ENCODE results near the gene RAB11FIP4.

RAB11FIP4 gene

DNA sequence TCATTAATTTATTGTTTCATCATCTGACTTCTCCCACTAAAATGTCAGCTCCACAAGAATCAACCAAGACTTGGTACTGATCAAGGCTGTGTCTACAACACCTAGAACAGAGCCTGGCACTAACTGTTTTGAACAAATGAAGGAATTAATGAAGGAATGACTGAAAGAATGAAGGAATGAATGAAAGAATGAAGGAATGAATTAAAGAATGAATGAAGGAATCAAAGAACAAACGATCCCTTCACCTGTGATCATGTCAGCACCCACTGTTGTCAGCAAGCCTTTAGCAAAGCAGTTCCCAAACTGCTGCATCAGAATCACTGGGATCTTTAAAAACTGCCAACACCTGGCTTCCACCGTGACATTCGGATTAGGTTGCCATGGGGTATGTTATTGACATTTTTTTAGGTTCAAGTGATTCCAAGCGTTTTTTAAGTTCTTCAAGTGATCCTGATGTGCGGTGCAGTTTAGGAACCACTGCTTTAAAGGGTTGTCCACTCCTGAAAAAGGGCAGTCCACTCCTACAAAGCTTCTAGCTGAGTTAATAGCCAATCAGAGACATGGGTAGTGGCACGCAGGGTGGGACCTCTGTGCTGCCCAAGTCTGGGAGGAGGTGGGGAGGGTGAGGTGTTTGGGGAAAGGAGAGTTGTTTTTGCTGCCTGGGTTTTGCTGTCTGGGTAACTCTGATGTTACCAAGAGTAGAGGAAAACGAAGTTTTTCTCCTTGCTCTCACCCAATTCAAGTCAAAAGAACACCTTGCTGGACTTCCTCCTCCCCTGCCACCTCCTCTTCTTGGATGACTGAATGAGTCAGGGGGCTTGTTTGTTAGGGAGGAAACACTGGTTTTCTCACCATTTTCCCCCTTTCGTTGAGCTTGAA, 89.7 kb downstream of the RAB11FIP4 start:
- H3K27me3 ChIP-seq (ENCODE audit: control insufficient read depth, insufficient read depth, low read length) = no peaks in the 10 kb centered on the region
- no peak overlapping the region for H3K4me3 ChIP-seq (ENCODE audit: low read depth, low read length)
- H3K36me3 ChIP-seq (ENCODE audit: control insufficient read depth, insufficient read depth, low read length) = no peaks in the 10 kb centered on the region
- no peak overlapping the region for H3K9ac ChIP-seq (ENCODE audit: low read length)
- no peaks in the 10 kb centered on the region for H3K9me3 ChIP-seq (ENCODE audit: control insufficient read depth, insufficient read depth, low read depth, low read length)
- H3K27ac ChIP-seq (ENCODE audit: low read depth, low read length) = no peak overlapping the region
- no peaks in the 10 kb centered on the region for H3K4me1 ChIP-seq (ENCODE audit: control insufficient read depth, insufficient read depth, low read length)

GRCh38 chr17:31481783-31482081, 90.3 kb downstream of the RAB11FIP4 start:
- H3K27ac ChIP-seq (ENCODE audit: low read depth, low read length) = no peak overlapping the region
- H3K4me3 ChIP-seq (ENCODE audit: low read depth, low read length) = no peak overlapping the region
- H3K36me3 ChIP-seq (ENCODE audit: control insufficient read depth, insufficient read depth, low read length) = no peaks in the 10 kb centered on the region
- 0 out of 2 replicates have a peak, but pooled peaks cover under 1% of the 10 kb centered on the region for H3K4me1 ChIP-seq (ENCODE audit: control insufficient read depth, insufficient read depth, low read length)
- H3K27me3 ChIP-seq (ENCODE audit: control insufficient read depth, insufficient read depth, low read length) = no peaks in the 10 kb centered on the region
- H3K9me3 ChIP-seq (ENCODE audit: control insufficient read depth, insufficient read depth, low read depth, low read length) = no peaks in the 10 kb centered on the region
- H3K9ac ChIP-seq (ENCODE audit: low read length) = no peak overlapping the region

GRCh38 chr17:31484821-31485220, 93.3 kb downstream of the RAB11FIP4 start:
- H3K4me1 ChIP-seq (ENCODE audit: control insufficient read depth, insufficient read depth, low read length) = peaks cover 14% of the 10 kb centered on the region
- peaks cover 15% of the 10 kb centered on the region for H3K27me3 ChIP-seq (ENCODE audit: control insufficient read depth, insufficient read depth, low read length)
- no peaks in the 10 kb centered on the region for H3K36me3 ChIP-seq (ENCODE audit: control insufficient read depth, insufficient read depth, low read length)
- no peak overlapping the region for H3K27ac ChIP-seq (ENCODE audit: low read depth, low read length)
- no peak overlapping the region for H3K9ac ChIP-seq (ENCODE audit: low read length)
- H3K4me3 ChIP-seq (ENCODE audit: low read depth, low read length) = no peak overlapping the region
- no peaks in the 10 kb centered on the region for H3K9me3 ChIP-seq (ENCODE audit: control insufficient read depth, insufficient read depth, low read depth, low read length)

- Histone ChIP-seq H3K9me3 (ENCODE audit: control insufficient read depth, insufficient read depth, low read depth, low read length) (no peaks in the 10 kb centered on the region), H3K9ac (ENCODE audit: low read length) (no peak overlapping the region), H3K27ac (ENCODE audit: low read depth, low read length) (no peak overlapping the region)
Observed at GRCh38 chr17:31486351-31487062, 95.0 kb downstream of the RAB11FIP4 start.

GRCh38 chr17:31487063-31487647, 95.7 kb downstream of the RAB11FIP4 start:
- Histone ChIP-seq H3K4me3 (ENCODE audit: low read depth, low read length) (peak overlapping the region; percentile 56), H3K9me3 (ENCODE audit: control insufficient read depth, insufficient read depth, low read depth, low read length) (no peaks in the 10 kb centered on the region), H3K9ac (ENCODE audit: low read length) (peak overlapping the region; percentile 48), H3K36me3 (ENCODE audit: control insufficient read depth, insufficient read depth, low read length) (no peaks in the 10 kb centered on the region), H3K27ac (ENCODE audit: low read depth, low read length) (peak overlapping the region; percentile 11; the same call in 1 of the 2 replicates), H3K27me3 (ENCODE audit: control insufficient read depth, insufficient read depth, low read length) (peaks cover 15% of the 10 kb centered on the region), H3K4me1 (ENCODE audit: control insufficient read depth, insufficient read depth, low read length) (peaks cover 29% of the 10 kb centered on the region)

More at GRCh38 chr17:31486351-31487062, 95.0 kb downstream of the RAB11FIP4 start:
- peaks cover 15% of the 10 kb centered on the region for H3K27me3 ChIP-seq (ENCODE audit: control insufficient read depth, insufficient read depth, low read length)
- H3K4me3 ChIP-seq (ENCODE audit: low read depth, low read length) = peak overlapping the region; percentile 56; the same call in 1 of the 2 replicates
- no peaks in the 10 kb centered on the region for H3K36me3 ChIP-seq (ENCODE audit: control insufficient read depth, insufficient read depth, low read length)
- H3K4me1 ChIP-seq (ENCODE audit: control insufficient read depth, insufficient read depth, low read length) = peaks cover 29% of the 10 kb centered on the region

DNA sequence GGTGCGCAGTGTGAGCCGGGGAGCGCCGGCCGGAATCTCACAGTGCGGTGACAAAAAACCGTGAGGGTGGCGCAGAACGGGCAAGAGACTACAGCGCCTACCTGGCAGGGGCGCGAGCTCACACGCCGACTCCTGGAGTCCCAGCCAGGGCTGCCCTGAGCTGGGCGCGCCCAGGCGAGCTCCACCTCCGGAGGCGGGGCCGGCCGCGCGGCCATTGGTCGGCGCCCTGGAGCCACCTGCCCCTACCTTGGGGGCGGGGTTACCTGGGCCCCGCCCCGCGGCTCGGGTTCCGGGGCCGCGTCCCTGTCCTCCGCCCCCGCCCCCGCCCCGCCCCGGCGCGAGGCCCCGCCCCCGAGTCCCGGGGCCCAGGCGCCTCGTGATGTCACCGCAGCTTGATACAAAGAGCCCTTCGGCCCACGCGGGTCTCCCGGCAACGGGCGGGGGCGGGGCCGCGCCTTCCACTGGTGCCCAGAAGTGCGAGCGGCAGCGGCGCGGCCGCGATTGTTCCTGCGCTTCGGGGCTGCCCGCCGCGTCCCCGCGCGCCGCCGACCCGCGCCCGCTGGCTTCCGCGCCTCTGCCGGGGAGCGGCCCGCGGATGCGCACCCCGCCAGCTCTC, 96.3 kb downstream of the RAB11FIP4 start:
- Histone ChIP-seq H3K27ac (ENCODE audit: low read depth, low read length) (peak overlapping the region; percentile 11; the same call in 1 of the 2 replicates), H3K9ac (ENCODE audit: low read length) (peak overlapping the region; percentile 60), H3K36me3 (ENCODE audit: control insufficient read depth, insufficient read depth, low read length) (no peaks in the 10 kb centered on the region), H3K9me3 (ENCODE audit: control insufficient read depth, insufficient read depth, low read depth, low read length) (no peaks in the 10 kb centered on the region), H3K4me3 (ENCODE audit: low read depth, low read length) (peak overlapping the region; percentile 74), H3K27me3 (ENCODE audit: control insufficient read depth, insufficient read depth, low read length) (peaks cover 15% of the 10 kb centered on the region), H3K4me1 (ENCODE audit: control insufficient read depth, insufficient read depth, low read length) (peaks cover 29% of the 10 kb centered on the region)

DNA sequence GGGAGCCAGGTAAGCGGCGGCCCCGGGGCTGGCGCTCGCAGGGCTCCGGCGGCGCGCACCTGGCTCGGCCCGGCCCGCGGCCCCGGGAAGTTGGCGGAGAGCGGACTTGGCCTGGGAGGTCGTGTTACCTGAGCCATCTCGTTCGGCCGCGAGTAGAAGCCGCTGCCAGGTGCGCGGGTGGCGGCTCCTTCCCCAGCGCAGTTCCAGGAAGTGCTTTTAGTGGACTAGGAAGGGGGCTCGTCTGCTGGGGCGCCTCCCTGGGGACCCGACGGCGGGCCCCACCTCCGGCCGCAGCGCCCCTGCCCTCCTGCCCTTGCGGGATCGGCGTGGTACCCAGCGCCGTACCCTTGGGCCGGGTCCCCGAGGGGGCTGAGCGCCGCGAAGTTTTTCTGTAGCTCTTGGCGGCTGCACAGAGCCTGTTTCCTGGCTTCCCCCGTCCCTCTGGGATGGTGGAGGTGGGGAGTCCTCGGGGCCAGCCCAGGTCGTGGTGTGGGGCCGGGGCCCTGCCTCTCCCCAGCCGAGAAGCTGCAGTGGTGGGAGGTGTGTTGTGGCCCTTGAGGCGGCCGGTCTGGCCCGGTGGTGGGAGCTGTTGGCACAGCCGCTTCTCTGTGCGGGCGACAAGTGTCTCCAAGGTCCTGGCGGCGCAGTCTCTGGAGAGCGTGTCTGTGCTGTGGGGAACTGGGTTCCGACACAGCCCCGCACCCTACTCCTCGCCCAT, 96.9 kb downstream of the RAB11FIP4 start:
- peaks cover 29% of the 10 kb centered on the region for H3K4me1 ChIP-seq (ENCODE audit: control insufficient read depth, insufficient read depth, low read length)
- H3K9me3 ChIP-seq (ENCODE audit: control insufficient read depth, insufficient read depth, low read depth, low read length) = no peaks in the 10 kb centered on the region
- peak overlapping the region; percentile 74 for H3K4me3 ChIP-seq (ENCODE audit: low read depth, low read length)
- peaks cover 15% of the 10 kb centered on the region for H3K27me3 ChIP-seq (ENCODE audit: control insufficient read depth, insufficient read depth, low read length)
- peak overlapping the region; percentile 60 for H3K9ac ChIP-seq (ENCODE audit: low read length)
- H3K27ac ChIP-seq (ENCODE audit: low read depth, low read length) = no peak overlapping the region
- H3K36me3 ChIP-seq (ENCODE audit: control insufficient read depth, insufficient read depth, low read length) = no peaks in the 10 kb centered on the region

DNA sequence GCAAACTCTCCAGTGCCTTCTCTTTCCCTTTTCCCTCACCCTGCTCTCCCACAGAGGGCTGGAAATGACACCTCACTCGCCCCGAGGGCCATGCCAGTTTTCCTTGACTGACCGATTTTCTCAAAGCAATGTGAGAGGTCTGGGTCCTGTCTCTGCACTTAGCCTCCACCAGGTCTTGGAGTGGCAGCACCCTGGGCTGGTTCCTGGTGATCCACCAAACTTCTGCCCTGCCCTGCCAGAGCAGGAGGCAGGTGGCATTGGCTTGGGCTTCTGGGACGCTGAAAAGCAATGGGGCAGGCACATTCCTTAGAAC, 97.5 kb downstream of the RAB11FIP4 start:
- no peak overlapping the region for H3K27ac ChIP-seq (ENCODE audit: low read depth, low read length)
- no peaks in the 10 kb centered on the region for H3K9me3 ChIP-seq (ENCODE audit: control insufficient read depth, insufficient read depth, low read depth, low read length)
- peaks cover 32% of the 10 kb centered on the region for H3K4me1 ChIP-seq (ENCODE audit: control insufficient read depth, insufficient read depth, low read length)
- H3K4me3 ChIP-seq (ENCODE audit: low read depth, low read length) = peak overlapping the region; percentile 74
- H3K27me3 ChIP-seq (ENCODE audit: control insufficient read depth, insufficient read depth, low read length) = peaks cover 15% of the 10 kb centered on the region
- H3K36me3 ChIP-seq (ENCODE audit: control insufficient read depth, insufficient read depth, low read length) = no peaks in the 10 kb centered on the region
- peak overlapping the region; percentile 60 for H3K9ac ChIP-seq (ENCODE audit: low read length)

- Histone ChIP-seq H3K27ac (ENCODE audit: low read depth, low read length) (no peak overlapping the region), H3K9ac (ENCODE audit: low read length) (peak overlapping the region; percentile 60), H3K4me1 (ENCODE audit: control insufficient read depth, insufficient read depth, low read length) (peaks cover 36% of the 10 kb centered on the region), H3K4me3 (ENCODE audit: low read depth, low read length) (peak overlapping the region; percentile 74), H3K9me3 (ENCODE audit: control insufficient read depth, insufficient read depth, low read depth, low read length) (no peaks in the 10 kb centered on the region), H3K27me3 (ENCODE audit: control insufficient read depth, insufficient read depth, low read length) (peaks cover 15% of the 10 kb centered on the region), H3K36me3 (ENCODE audit: control insufficient read depth, insufficient read depth, low read length) (no peaks in the 10 kb centered on the region)
Observed at GRCh38 chr17:31489295-31490018, 98.0 kb downstream of the RAB11FIP4 start.
